ENCODE measurements around the gene DSCAML1.
A peak's percentile ranks its signal among the peaks of the same experiment; 100 is the strongest.
"Not testable (repeated sequence)": the region's sequence is repeated elsewhere in the genome, so short reads cannot be mapped to it uniquely, and the experiment has no call there.

Gene DSCAML1

GRCh38 chr11:117816846-117817367 lies 19.9 kb upstream of the DSCAML1 start:
- Histone ChIP-seq H3K4me3 (ENCODE audit: low read depth, low read length) (peak overlapping the region; percentile 46), H3K9me3 (ENCODE audit: severe bottlenecking) (no peaks in the 10 kb centered on the region), H3K27ac (peak overlapping the region; percentile 94), H3K36me3 (no peaks in the 10 kb centered on the region), H3K27me3 (ENCODE audit: insufficient read depth, low read depth, severe bottlenecking) (no peaks in the 10 kb centered on the region)
- DNase-seq = no peak
- TF ChIP-seq CTCF (IDR thresholded peaks at IDR 0.05; ENCODE audit: low read depth, low read length) = no peak

- Histone ChIP-seq H3K9me3 (ENCODE audit: severe bottlenecking) (no peaks in the 10 kb centered on the region), H3K4me3 (ENCODE audit: low read depth, low read length) (peak overlapping the region; percentile 46), H3K27me3 (ENCODE audit: insufficient read depth, low read depth, severe bottlenecking) (no peaks in the 10 kb centered on the region), H3K27ac (peak overlapping the region; percentile 94), H3K36me3 (no peaks in the 10 kb centered on the region)
- no peak for TF ChIP-seq CTCF (IDR thresholded peaks at IDR 0.05; ENCODE audit: low read depth, low read length)
- DNase-seq = peak; percentile 96
Observed at GRCh38 chr11:117816151-117816741, 19.2 kb upstream of the DSCAML1 start.

GRCh38 chr11:117815262-117815803 lies 18.3 kb upstream of the DSCAML1 start:
- Histone ChIP-seq H3K27me3 (ENCODE audit: insufficient read depth, low read depth, severe bottlenecking) (no peaks in the 10 kb centered on the region), H3K9me3 (ENCODE audit: severe bottlenecking) (no peaks in the 10 kb centered on the region), H3K4me3 (ENCODE audit: low read depth, low read length) (peak overlapping the region; percentile 46), H3K36me3 (no peaks in the 10 kb centered on the region), H3K27ac (peak overlapping the region; percentile 94)
- no peak for TF ChIP-seq CTCF (IDR thresholded peaks at IDR 0.05; ENCODE audit: low read depth, low read length)
- DNase-seq = no peak

- Histone ChIP-seq H3K9me3 (ENCODE audit: severe bottlenecking) (no peaks in the 10 kb centered on the region), H3K27ac (peak overlapping the region; percentile 94), H3K27me3 (ENCODE audit: insufficient read depth, low read depth, severe bottlenecking) (no peaks in the 10 kb centered on the region), H3K36me3 (no peaks in the 10 kb centered on the region), H3K4me3 (ENCODE audit: low read depth, low read length) (peak overlapping the region; percentile 2)
- no peak for TF ChIP-seq CTCF (IDR thresholded peaks at IDR 0.05; ENCODE audit: low read depth, low read length)
- DNase-seq = peak; percentile 71
Observed at GRCh38 chr11:117814766-117815261, 17.8 kb upstream of the DSCAML1 start.

GRCh38 chr11:117814204-117814765 lies 17.3 kb upstream of the DSCAML1 start:
- peak; percentile 71 for DNase-seq
- H3K36me3 ChIP-seq = no peaks in the 10 kb centered on the region
- H3K9me3 ChIP-seq (ENCODE audit: severe bottlenecking) = no peaks in the 10 kb centered on the region
- H3K27me3 ChIP-seq (ENCODE audit: insufficient read depth, low read depth, severe bottlenecking) = no peaks in the 10 kb centered on the region
- H3K4me3 ChIP-seq (ENCODE audit: low read depth, low read length) = peak overlapping the region; percentile 2
- peak overlapping the region; percentile 94 for H3K27ac ChIP-seq
- TF ChIP-seq CTCF (IDR thresholded peaks at IDR 0.05; ENCODE audit: low read depth, low read length) = no peak

GRCh38 chr11:117810056-117810451 lies 13.0 kb upstream of the DSCAML1 start:
- DNase-seq, H3K36me3 ChIP-seq: not testable (repeated sequence)

More at GRCh38 chr11:117810056-117810451, 13.0 kb upstream of the DSCAML1 start:
- not testable (repeated sequence) for H3K9me3 ChIP-seq (ENCODE audit: severe bottlenecking); H3K27me3 ChIP-seq (ENCODE audit: insufficient read depth, low read depth, severe bottlenecking); H3K4me3 ChIP-seq (ENCODE audit: low read depth, low read length); H3K27ac ChIP-seq

All from WERI-Rb-1 (cell line).